HepG2 (cell line): Measurements from ENCODE around the gene GPR17. TPM values are rescaled to one million over a fixed set of nuclear protein-coding genes. Genes with fewer than 3 reads are reported as not detected.

Experiments used
- CEBPB ChIP-seq: IDR thresholded peaks from 2 replicates; pipeline ENCODE4 v1.6.1; 2011; ENCODE audit warnings: low read depth, low read length, improper control_type of control experiment, borderline replicate concordance
- DPF2 ChIP-seq: sonication (generic); formaldehyde crosslinking; IDR thresholded peaks from 2 replicates; pipeline ENCODE4 v1.4.0; 2020; ENCODE audit warnings: mild to moderate bottlenecking, low read depth, missing genetic modification reagents, borderline replicate concordance
- EEA1 ChIP-seq: sonication (generic); formaldehyde crosslinking; IDR thresholded peaks from 2 replicates; pipeline ENCODE4 v1.5.1; 2020; ENCODE audit warnings: mild to moderate bottlenecking, missing genetic modification reagents, borderline replicate concordance
- ETV5 ChIP-seq: IDR thresholded peaks from 2 replicates; pipeline ENCODE4 v1.6.1; 2018; ENCODE audit warnings: missing biosample characterization, missing genetic modification reagents, inconsistent platforms, borderline replicate concordance
- FOXP1 ChIP-seq, 2 experiments: fragments of 450-650 bp in 1 of 2; IDR thresholded peaks; 2 replicates each; pipeline ENCODE4 v1.6.1; 2017 to 2018; ENCODE audit warnings: antibody characterized with exemption in 1 of 2
- HNRNPL ChIP-seq: fragments of 200-400 bp; formaldehyde crosslinking; IDR thresholded peaks from 2 replicates; pipeline ENCODE4 v1.6.1; 2017; ENCODE audit warnings: mild to moderate bottlenecking, low read depth, low read length
- PHF8 ChIP-seq: sonication (generic); formaldehyde crosslinking; IDR thresholded peaks from 2 replicates; pipeline ENCODE4 v1.5.0; 2020; ENCODE audit warnings: missing genetic modification reagents
- THAP7 ChIP-seq: sonication (generic); formaldehyde crosslinking; IDR thresholded peaks from 2 replicates; pipeline ENCODE4 v1.8.1; 2023; ENCODE audit warnings: mild to moderate bottlenecking, missing genetic modification reagents
- ZKSCAN5 ChIP-seq: sonication (generic); formaldehyde crosslinking; IDR thresholded peaks from 2 replicates; pipeline ENCODE4 v1.5.1; 2020; ENCODE audit warnings: mild to moderate bottlenecking, missing genetic modification reagents
- ZNF318 ChIP-seq: sonication (generic); formaldehyde crosslinking; IDR thresholded peaks from 2 replicates; pipeline ENCODE4 v1.4.0; 2020; ENCODE audit warnings: mild to moderate bottlenecking, missing genetic modification reagents
- ZNF367 ChIP-seq: sonication (generic); formaldehyde crosslinking; IDR thresholded peaks from 2 replicates; pipeline ENCODE4 v1.4.0; 2020; ENCODE audit warnings: missing genetic modification reagents, borderline replicate concordance
- ZNF646 ChIP-seq: sonication (generic); formaldehyde crosslinking; IDR thresholded peaks from 2 replicates; pipeline ENCODE4 v1.9.0; 2021; ENCODE audit warnings: mild to moderate bottlenecking, missing genetic modification reagents
- ZNF761 ChIP-seq: sonication (generic); formaldehyde crosslinking; conservative IDR thresholded peaks from 2 replicates; pipeline ENCODE4 v1.4.0; 2020; ENCODE audit warnings: mild to moderate bottlenecking, missing genetic modification reagents
- polyA plus RNA-seq, 8 experiments: library from polyadenylated mRNA; depleted of rRNA in 3 of 8; stranded (reverse) in 7 of 8; unstranded in 1 of 8; fragments of >200 nt; fragmentation: Illumina TruSeq in 4 of 8; extraction: Trizol in 4 of 8; gene quantifications; 2 replicates each; pipeline versions ENCODE4 v1.2.1 to v1.2.3, GENCODE V29; 2011 to 2016; ENCODE audit warnings: low read depth in 4 of 8, missing spikeins in 1 of 8, mixed read lengths in 1 of 8; ENCODE audit not compliant: insufficient read depth in 1 of 8
- total RNA-seq, 5 experiments: library from RNA; depleted of rRNA; stranded (reverse); fragments of >200 nt; fragmentation: Illumina TruSeq; extraction: Trizol; gene quantifications; 2 replicates each; pipeline ENCODE4 v1.2.3, GENCODE V29; 2016; ENCODE audit warnings: low read depth in 1 of 5

The GPR17 gene
- total and polyA plus RNA-seq, 2 of the 13 experiments (the other 11 are each of a cell fraction or from before 2014, with no cell fraction given), result not detected

GRCh38 chr2:127701651-127702394 lies 55.9 kb downstream of the GPR17 start (continued):
- TF ChIP-seq ZNF318 (CRISPR knock-in tag) (no peak; the same call in 1 of the 2 replicates), HNRNPL (0 out of 2 replicates have a peak, but pooled peaks have one; percentile 53), PHF8 (CRISPR knock-in tag) (peak; percentile 63), ZKSCAN5 (CRISPR knock-in tag) (no peak), THAP7 (CRISPR knock-in tag) (peak; percentile 80; the same call in 1 of the 2 replicates), ETV5 (CRISPR knock-in tag) (peak; percentile 37; the same call in 1 of the 2 replicates), ZNF761 (CRISPR knock-in tag) (no peak; the same call in 1 of the 2 replicates), ZNF367 (CRISPR knock-in tag) (peak; percentile 40; the same call in 1 of the 2 replicates), EEA1 (peak; percentile 83; the same call in 1 of the 2 replicates), FOXP1 (IDR thresholded peaks at IDR 0.05) (no peak), FOXP1 (CRISPR knock-in tag; IDR thresholded peaks at IDR 0.05) (no peak), CEBPB (no peak), ZNF646 (no peak), DPF2 (CRISPR knock-in tag) (no peak)
